ENCODE data around the gene SLC1A2.

SLC1A2 gene

DNA sequence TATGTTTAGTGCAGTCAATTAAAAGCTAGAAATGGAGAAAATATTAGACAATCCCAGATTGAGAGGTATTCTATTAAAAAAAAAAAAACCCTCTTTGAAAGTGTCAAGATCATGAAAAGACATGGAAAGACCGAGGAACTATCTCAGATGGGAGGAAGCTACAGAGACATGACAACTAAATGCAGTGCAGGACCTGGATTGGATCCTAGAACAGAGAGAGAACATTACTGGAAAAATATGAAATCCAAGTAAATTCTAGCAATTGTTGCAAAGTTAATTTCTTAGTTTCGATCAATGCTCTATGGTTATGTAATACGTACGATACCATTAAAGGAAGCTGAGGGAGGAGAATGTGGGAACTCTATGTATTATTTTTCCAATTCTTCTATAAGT lies 43.2 kb downstream of the SLC1A2 start:
- DNase-seq (ENCODE audit: low read depth): no peak

DNA sequence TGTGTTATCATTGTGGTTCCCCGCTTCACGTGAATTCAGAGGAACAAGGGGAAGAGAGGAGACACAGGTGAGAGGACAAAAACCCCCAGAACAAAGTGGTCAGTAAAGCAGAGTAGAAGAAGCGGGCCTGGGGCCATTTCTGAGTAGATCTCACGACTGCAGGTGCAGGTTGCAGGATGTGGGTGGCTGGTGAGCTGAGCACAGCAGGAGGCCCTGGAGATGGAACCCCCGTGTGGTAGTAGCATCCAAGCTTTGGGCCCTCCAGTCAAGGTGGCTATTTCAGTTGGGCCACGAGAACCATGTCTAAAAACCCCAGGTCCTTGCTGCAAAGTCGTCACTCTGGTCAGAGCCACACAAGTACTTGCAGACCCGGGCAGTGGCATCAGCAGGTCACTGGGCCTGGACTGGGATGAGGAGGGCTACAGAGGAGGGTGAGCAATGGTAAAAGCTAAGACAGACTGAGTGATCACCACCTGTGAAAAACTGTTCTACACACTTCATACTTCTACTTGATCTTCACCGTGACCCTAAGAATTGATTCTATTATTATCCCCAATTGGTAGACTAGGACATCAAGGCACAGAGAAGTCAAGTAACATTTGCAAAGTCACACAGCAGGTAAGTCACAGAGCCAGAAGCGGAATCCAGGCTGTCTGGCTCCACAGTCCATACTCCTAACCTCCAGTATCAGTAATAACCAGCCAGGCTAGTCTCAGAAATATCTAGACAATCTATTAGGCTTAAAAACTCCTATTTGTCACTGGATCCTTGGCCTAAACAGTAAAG lies 43.8 kb downstream of the SLC1A2 start:
- DNase-seq (ENCODE audit: low read depth): no peak

DNA sequence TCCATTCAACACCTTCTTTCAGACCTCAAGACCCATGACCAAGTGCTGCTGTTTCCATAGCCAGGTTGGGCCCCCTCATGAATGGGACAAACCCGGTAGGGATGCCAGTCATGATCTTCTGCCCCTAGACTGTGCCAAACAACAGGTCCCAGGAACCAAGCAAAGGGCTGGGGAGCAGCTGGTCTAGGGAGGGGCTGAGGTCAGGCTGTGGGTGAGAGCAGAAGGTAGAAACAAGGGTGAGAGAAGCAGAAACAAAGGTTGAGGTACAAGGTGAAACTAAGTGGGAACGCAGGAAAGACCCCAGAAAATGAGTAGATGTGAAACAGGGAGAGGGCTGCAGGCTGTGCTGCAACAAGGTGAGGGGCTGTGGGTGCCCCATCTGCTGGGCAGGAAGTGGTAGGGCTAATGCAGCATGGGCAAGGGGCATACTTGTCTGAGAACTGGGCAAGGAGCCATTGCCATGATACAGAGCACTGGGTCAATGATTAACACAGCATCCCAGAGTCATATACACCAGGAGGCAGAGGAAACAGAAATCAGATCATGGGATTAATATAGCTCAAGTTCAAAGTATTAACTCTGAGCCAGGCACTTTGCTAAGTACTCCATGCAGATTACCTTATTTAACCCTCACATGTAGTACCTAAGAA lies 45.9 kb downstream of the SLC1A2 start:
- no peak for DNase-seq (ENCODE audit: low read depth)

DNA sequence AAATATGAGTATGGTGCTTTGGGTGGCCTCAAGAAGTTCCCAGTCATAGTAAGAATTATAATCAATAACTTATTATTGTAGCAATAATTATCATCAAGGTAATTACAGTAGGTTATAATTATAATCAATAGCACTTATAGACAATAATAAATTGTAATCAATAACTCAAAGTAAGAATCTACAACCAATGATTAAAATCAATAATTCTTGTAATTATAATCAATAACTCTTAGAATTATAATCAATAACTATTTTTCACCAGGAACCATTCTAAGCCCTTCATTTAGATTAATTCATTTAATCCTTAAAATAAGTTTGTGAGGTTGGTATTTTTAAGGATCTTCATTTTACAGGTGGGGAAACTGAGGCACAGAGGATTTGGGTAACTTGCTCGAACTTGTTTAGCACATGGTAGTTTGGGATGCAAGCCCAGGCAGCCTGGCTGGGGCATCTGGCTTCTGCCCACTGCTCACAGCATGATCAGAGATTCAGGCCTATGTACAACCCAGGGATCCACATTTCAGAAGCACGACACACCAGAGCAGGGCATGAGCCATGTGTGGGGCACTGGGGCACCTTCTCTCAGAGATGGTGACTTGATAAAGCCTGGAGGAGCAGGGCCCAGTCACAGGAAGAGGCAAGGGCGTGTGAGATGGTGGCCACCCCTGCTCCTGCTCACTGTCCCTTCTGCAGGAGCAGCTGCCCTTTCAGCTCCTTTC lies 46.6 kb downstream of the SLC1A2 start:
- DNase-seq (ENCODE audit: low read depth): no peak

DNA sequence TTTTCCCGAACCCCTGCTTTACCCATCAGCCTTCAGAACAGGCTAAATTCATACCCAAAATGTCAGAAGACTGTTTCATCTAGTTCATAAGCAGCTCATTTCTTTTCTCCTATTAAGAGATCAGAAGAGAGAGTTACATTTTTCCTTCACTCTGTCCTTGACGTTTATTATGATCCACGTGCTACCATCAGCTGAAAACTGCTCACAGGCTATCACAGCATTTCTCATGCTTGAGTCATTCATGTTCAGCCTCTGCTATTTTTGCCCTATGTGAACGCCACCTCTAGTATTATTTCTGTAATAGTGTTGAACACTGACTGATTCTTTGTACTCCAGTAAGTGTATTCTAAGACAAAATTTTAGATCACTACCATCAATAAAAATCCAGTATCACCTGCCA lies 51.9 kb downstream of the SLC1A2 start:
- no peak for DNase-seq (ENCODE audit: low read depth)

DNA sequence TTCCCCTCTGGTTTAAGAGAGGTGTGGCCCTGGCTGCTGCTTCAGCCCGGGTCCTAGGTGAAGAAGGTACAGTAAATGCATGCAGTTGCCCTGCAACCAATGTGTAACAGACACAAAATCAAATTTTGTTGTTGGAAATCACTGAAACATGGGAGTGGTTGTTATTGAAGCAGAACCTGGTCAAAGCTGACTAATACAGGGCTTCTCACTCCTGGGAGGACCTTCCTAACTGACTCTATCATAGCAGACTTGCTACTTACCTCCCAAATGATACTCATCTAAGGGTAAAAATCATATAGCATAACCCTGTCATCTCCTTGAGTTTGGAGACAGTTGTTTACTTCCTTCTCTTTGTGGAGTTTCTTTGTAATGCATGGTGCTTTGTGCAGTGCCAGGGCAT lies 52.6 kb downstream of the SLC1A2 start:
- DNase-seq (ENCODE audit: low read depth): no peak

DNA sequence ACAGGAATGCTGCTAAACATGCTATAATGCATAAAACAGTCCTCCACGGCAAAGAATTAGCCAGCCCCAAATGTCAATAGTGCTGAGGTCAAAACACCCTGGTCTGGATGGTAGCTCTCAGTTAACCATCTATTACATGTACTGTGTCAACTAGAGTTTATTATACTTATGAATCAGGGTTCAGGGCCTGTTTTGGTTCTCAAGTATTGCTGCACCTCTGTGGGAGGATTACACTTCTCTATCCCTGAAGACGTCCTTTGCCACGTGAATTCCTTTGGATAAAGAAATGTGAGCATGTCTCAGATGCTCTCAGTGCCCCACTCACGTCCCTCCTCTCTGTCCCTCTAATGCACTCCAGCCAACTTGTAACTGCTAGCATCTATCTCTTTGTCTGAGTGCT lies 53.4 kb downstream of the SLC1A2 start:
- no peak for DNase-seq (ENCODE audit: low read depth)

DNA sequence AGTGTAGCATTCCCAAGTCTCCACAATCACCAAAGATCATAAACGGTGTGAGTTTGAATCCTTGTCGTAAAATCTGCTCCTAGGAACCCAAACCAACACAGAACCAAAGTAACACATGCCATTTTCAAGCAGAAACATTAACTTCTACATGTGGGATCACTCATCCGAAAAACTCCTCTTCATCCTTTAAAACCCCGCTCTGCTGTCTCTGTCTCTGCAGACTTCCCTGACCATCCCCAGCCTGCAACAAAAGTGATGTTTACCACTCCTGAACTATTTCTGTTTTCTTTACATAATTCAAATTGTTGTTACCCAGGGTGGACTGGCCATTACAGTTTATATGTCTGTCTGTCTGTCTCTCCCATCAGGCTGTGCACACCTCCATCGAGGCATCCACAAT lies 54.0 kb downstream of the SLC1A2 start:
- DNase-seq (ENCODE audit: low read depth): no peak

DNA sequence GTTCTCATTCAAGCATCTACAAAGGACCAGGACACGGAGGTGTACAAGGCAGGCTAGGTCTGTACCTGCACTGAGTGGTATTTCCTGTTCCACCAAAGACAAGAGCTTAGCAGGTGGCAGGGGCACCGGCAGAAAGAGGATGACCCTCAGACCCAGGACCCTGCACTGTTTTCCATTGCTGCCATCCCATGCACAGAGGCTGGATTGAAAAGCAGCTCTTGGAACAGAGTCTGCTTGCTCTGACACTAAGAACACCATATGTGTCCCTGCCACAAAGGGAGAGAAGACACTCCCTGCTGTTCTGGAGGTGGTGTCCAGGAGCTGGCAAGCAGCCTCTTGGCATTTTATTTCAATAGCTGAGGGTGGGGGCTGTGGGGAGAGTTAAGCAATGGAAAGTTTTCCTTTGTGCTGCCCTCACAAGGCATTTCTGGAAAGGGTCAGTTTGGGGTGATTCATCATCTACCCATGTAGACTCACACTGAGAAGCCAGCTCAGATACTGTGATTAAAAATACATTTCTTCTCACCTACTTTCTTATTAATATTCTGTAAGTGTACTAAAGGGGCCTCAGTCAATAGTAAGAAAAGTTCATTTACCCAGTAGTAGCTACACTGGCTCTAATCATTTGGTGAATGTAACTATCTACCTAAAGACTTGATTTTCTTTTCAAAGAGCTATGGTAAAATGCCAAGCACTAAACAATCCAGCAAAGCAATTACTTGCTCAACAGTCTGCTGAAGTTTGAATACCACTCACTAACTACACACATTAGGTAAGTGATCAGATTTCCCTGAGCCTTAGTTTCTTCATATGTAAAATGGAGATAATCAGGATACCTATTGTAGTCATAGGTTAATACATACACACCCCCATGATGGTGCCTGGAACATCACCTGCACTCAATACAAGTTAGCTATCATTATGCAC lies 55.2 kb downstream of the SLC1A2 start:
- DNase-seq (ENCODE audit: low read depth): no peak

DNA sequence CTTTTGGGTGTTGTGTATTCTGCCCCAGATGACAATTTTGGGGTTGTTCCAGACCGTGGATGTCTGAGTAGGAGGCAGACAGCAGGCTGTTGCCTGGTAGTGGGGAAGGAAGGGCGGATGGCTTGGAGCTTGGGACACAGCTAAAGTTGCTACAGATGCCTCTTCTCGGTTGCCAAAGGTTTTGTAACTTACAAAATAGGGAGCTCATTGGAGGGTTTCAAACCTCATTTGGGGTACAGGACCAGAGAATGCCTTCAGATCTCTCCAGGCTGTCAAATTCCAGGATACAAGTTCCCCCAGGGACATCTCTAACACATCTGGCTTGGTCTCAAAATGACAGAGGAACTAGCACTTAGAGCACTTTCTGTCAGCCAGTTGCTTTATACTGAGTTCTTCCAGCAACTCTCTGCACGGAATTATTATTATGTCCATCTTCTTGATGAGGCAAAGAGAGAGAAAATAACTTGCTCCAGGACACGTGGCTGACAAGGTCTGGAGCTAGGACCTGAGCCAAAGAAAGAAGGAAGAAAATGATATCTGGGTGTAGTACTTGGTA lies 56.0 kb downstream of the SLC1A2 start:
- no peak for DNase-seq (ENCODE audit: low read depth)

DNA sequence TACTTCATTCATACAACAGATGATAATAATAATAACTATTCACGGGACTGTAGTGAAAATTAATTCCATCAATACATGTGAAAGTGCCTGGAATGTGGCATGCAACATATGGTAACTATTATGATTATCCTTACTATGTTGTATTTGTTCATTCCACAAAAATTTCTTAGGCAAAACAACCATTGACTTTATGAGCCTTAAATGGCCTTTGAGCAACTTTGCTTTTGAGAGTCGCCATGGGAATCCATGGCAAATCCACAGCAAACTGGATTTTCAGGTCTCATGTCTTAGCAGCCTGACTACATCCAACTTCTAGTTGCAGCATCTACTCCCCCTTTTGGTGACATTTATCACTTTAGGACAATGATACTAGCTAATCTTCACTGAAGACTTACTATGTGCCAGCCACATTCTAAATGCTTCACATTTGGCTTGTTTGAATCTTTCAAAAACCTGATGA lies 56.8 kb downstream of the SLC1A2 start:
- DNase-seq (ENCODE audit: low read depth): no peak

DNA sequence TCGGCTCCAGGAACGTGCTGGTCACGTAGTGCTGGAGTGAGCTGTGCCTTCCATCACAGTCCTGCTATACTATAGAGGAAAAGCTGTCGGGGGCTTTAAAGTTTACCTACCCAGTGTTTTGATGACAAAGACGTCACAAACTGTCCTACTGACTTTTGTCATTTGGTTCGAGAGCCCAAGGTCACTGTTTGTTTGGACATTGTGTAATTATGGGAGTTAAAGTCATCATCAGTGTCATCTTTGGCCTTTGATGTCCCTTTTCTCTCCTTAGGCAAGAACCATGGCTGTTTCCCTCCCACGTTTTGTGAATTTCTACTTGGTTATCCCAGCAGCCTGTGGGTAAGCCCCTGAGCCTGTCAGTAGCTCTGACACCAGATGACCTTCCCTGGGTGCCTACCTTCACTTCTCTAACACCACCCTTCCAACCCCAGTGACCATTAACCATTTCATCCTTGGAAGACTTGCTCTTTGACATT lies 59.3 kb downstream of the SLC1A2 start:
- DNase-seq (ENCODE audit: low read depth): no peak

DNA sequence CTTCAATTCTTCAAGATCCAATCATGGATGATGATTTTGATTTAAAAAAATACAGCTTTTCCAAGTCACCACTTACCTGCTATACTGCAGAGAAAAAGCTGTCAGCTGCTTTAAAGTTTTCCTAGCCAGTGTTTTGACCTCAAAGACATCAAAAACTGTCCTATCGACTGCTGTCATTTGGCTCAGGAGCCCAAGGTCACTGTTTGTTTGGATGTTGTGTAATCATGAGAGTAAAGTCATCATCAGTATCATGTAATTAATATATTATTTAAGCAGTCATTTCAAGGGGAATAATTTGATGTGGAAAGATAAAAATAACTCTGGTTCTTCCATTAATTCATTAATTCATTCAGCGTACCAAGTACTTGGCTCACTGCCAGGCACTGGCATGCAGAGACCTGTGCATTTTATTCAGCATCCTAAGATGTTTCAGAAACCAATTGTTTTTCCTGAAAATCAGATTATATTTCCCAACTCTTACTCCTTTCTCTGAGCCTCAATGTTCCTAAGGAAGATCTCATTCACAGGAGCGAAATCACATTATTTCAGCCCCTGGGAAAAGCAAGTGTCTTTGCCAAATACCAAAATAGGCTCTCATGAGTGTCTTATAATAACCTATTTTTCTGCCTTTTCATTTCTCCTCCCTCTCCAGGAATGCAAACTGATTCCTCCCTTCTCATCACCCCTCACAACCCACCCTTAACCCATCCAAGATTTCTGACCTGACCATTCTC lies 59.9 kb downstream of the SLC1A2 start:
- no peak for DNase-seq (ENCODE audit: low read depth)

DNA sequence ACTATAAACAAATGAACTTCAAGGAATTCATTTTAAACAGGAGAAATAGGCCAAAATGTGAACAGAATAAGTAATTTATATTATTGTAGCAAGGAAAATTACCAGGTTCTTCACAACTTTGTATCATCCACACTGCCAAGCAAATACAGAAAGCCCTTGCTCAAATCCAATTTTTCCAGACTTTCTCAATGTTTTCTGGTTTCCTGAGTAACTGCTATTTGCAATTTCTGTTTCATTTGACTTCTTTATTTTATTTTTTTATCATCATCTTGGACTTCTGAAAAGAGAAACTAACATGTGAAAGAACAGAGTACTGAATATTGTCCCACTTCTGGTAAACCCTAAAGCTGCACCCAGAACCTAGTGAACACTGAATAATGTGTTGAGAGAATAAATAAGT lies 61.0 kb downstream of the SLC1A2 start:
- no peak for DNase-seq (ENCODE audit: low read depth)

DNA sequence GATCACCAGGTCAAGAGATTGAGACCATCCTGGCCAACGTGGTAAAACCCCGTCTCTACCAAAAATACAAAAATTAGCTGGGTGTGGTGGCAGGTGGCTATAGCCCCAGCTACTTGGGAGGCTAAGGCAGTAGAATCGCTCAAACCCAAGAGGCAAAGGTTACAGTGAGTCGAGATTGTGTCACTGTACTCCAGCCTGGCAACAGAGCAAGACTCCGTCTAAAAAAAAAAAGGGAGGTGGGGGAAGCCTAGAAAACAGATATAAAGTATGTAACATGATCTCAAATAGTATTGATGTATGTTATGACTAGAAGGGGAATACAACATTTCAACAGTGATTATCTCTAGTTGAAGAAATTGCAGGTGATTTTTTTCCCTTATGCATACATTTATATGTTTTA lies 61.4 kb downstream of the SLC1A2 start:
- no peak for DNase-seq (ENCODE audit: low read depth)

DNA sequence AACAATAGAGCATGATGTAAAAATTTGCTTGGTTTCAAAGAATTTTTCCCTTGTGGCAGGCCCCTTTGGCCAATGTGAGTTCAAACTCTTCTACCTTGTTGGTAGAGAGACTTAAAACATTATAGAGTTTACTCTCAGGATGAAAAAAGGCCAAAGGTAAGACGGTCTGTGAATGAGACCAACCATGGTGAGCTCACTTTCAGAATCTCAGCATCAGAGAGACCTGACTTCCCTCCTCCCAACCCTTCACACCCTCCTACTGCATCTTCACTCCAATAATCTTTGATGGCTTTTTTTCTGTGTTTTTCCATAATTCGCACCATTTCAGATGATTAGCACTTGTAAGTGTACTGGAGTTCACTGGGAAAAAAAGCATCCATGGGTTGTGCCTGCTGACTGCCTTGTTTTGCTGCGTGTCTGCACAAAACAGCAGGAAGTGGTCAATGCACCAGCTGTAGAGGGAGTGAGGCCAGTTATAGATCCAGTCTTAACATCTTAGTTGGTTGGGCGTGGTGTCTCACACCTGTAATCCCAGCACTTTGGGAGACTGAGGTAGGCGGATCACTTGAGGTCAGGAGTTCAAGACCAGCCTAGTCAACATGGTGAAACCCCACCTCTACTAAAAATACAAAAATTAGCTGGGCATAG lies 64.1 kb downstream of the SLC1A2 start:
- DNase-seq (ENCODE audit: low read depth): no peak

DNA sequence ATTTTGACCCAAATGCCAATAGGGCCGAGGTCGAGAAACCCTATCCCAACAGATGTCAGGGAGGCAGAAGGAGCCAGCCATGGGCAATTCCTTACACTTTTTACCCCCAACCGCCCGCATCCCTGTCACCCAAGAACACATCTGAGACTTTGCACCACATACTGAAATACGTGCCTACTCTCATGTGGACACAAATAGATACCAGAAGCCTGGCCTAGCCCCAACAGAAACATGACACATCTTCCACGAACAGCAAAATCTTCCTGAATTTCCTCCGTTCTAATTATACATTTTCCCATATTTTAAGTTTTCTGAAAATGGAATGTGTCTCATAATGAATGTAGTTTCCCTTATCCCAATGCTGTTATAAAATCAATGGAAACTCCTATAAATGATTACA lies 64.7 kb downstream of the SLC1A2 start:
- DNase-seq (ENCODE audit: low read depth): no peak

DNA sequence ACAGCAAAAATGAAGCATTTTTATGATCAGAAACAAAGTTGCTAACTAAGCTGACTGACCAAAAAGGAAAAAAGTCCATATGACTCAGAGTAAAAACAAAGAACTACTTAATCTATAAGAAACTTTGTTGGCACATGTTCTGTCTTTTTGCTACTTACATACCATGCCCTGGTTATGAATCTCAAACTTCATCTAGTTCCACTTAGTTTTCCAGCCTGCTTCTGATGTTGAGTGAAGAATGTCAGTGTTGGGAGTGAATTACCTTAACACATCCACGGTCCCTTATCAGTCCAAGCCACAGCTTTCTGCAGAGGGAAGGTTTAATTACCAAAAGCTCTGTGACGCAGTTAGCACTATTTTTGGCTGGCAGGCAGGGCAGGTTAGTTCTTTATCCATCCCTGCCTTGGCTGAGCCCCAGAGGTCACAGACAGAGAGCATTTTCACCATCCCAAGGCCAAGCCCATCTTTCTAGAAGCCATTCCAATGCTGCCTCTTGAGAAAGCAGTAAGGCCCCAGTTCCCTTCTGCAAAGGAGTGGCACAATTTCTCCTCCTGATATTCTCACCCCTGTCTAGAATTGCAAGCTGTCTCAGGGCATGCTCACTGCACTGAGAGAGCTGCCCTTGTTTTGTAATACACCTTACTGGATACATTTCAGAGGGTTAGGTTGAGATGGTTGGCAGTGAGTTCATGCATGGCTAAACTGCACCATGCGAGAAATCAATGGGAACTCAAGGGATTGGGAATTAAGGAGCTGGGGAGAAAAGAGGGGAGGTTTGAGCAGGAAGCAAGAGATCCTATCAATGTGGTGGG lies 67.1 kb downstream of the SLC1A2 start:
- DNase-seq (ENCODE audit: low read depth): no peak

DNA sequence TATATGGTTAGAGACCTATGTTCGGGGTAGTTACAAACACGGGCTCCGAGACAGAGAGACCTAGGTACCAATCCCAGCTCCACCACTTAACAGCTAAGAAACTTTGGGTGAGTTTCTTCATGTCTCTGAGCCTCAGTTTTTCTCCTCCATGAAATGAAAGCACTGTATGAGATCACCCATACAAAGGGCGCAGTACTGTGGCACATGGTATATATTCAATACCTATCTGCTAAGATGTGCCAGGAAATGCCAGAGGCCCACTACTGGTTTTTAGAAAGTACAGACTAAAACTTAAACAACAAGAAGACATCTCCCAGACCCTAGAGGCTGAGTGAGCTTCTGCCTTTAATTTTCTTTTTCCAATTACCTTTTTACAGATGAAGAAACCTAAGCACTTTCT lies 69.5 kb downstream of the SLC1A2 start:
- DNase-seq (ENCODE audit: low read depth): no peak
